VCaP (cell line): Measurements from ENCODE around the gene IL17RB.

Experiments
- H3K27ac ChIP-seq: fragments of 450-650 bp; 2 replicates; pipeline ENCODE4 v1.5.1; 2017
- CTCF ChIP-seq: fragments of 450-650 bp; conservative IDR thresholded peaks from 2 replicates; pipeline ENCODE4 v1.5.1; 2017; ENCODE audit warnings: mild to moderate bottlenecking, moderate library complexity

IL17RB gene

GRCh38 chr3:53820084-53820483 is 26.3 kb upstream of the IL17RB start:
- no peak for TF ChIP-seq CTCF
- H3K27ac ChIP-seq, result no peak overlapping the region

GRCh38 chr3:53820756-53821580 is 25.4 kb upstream of the IL17RB start:
- no peak overlapping the region for H3K27ac ChIP-seq
- no peak for TF ChIP-seq CTCF

- H3K27ac ChIP-seq, result no peak overlapping the region
Observed at GRCh38 chr3:53821631-53822121, 24.7 kb upstream of the IL17RB start.

GRCh38 chr3:53822331-53822741 is 24.0 kb upstream of the IL17RB start:
- no peak for TF ChIP-seq CTCF
- no peak overlapping the region for H3K27ac ChIP-seq

More at GRCh38 chr3:53821631-53822121, 24.7 kb upstream of the IL17RB start:
- TF ChIP-seq CTCF, result no peak

GRCh38 chr3:53823026-53823955 is 23.1 kb upstream of the IL17RB start:
- H3K27ac ChIP-seq, result no peak overlapping the region
- no peak for TF ChIP-seq CTCF

GRCh38 chr3:53823956-53824657 is 22.3 kb upstream of the IL17RB start:
- H3K27ac ChIP-seq, result no peak overlapping the region
- TF ChIP-seq CTCF, result no peak
